Neuronal stem cell (in vitro differentiated cells): ENCODE data around the gene TTC33.

ENCODE experiments used
- DNase-seq: peaks from one replicate; pipeline ENCODE4 v3.0.0-alpha.2; 2013; ENCODE audit warnings: low spot score
- H2AFZ ChIP-seq: one replicate; pipeline ENCODE4 v1.6.1; 2013; ENCODE audit warnings: mild to moderate bottlenecking, low read length, inconsistent platforms
- H2AK5ac ChIP-seq: 2 replicates; pipeline ENCODE4 v1.6.1; 2013; ENCODE audit warnings: low read depth, mild to moderate bottlenecking, inconsistent platforms, low read length, moderate library complexity, mixed read lengths
- H2BK120ac ChIP-seq: 2 replicates; pipeline ENCODE4 v1.6.1; 2013; ENCODE audit warnings: low read depth, mild to moderate bottlenecking, inconsistent platforms, low read length, moderate library complexity, mixed read lengths
- H2BK12ac ChIP-seq: one replicate; pipeline ENCODE4 v1.6.1; 2013; ENCODE audit warnings: low read length, inconsistent platforms
- H2BK15ac ChIP-seq: 2 replicates; pipeline ENCODE4 v1.6.1; 2013; ENCODE audit warnings: mild to moderate bottlenecking, low read length, inconsistent platforms, mixed read lengths
- H2BK5ac ChIP-seq: one replicate; pipeline ENCODE4 v1.6.1; 2013; ENCODE audit warnings: inconsistent platforms, mild to moderate bottlenecking, low read length, moderate library complexity
- H3K14ac ChIP-seq: one replicate; pipeline ENCODE4 v1.6.1; 2013; ENCODE audit warnings: low read length, inconsistent platforms
- H3K18ac ChIP-seq: 2 replicates; pipeline ENCODE4 v1.6.1; 2013; ENCODE audit warnings: low read length, inconsistent platforms
- H3K23ac ChIP-seq: 2 replicates; pipeline ENCODE4 v1.6.1; 2013; ENCODE audit warnings: low read depth, mild to moderate bottlenecking, mixed read lengths, low read length, inconsistent platforms; ENCODE audit not compliant: poor library complexity
- H3K27ac ChIP-seq: replicated peaks from 3 replicates; pipeline ENCODE4 v1.5.1; 2013; ENCODE audit warnings: low read length, inconsistent platforms
- H3K27me3 ChIP-seq, 3 experiments: 2 replicates each; pipeline ENCODE4 v1.6.1; 2013; ENCODE audit warnings: low read length in 3 of 3, mild to moderate bottlenecking in 2 of 3, inconsistent platforms in 1 of 3, low read depth in 1 of 3, mixed read lengths in 1 of 3, moderate library complexity in 1 of 3; ENCODE audit not compliant: control insufficient read depth in 3 of 3, insufficient read depth in 3 of 3
- H3K36me3 ChIP-seq, 2 donors: replicated peaks in 1 of 2; 2 replicates each; pipeline ENCODE4 v1.6.1; 2013; ENCODE audit warnings: low read length in 2 of 2; ENCODE audit not compliant: control insufficient read depth in 2 of 2, insufficient read depth in 2 of 2
- H3K4ac ChIP-seq: 2 replicates; pipeline ENCODE4 v1.6.1; 2013; ENCODE audit warnings: inconsistent platforms, mild to moderate bottlenecking, low read length, moderate library complexity
- H3K4me1 ChIP-seq, 2 donors: 1 replicate in 1 of 2; 2 replicates in 1 of 2; pipeline ENCODE4 v1.6.1; 2013; ENCODE audit warnings: low read length in 2 of 2, low read depth in 1 of 2; ENCODE audit not compliant: control insufficient read depth in 2 of 2, insufficient read depth in 1 of 2
- H3K4me2 ChIP-seq: one replicate; pipeline ENCODE4 v1.6.1; 2013; ENCODE audit warnings: mild to moderate bottlenecking, low read length, inconsistent platforms; ENCODE audit not compliant: insufficient read depth, poor library complexity, severe bottlenecking
- H3K4me3 ChIP-seq, 2 donors: 2 replicates each; pipeline ENCODE4 v1.5.1; 2013; ENCODE audit warnings: low read length in 2 of 2, mild to moderate bottlenecking in 2 of 2, inconsistent platforms in 1 of 2, moderate library complexity in 1 of 2
- H3K79me1 ChIP-seq: one replicate; pipeline ENCODE4 v1.6.1; 2013; ENCODE audit warnings: low read depth, mild to moderate bottlenecking, inconsistent platforms, low read length, moderate library complexity
- H3K9ac ChIP-seq: one replicate; pipeline ENCODE4 v1.6.1; 2013; ENCODE audit warnings: mild to moderate bottlenecking, low read depth, low read length, inconsistent platforms; ENCODE audit not compliant: poor library complexity
- H3K9me3 ChIP-seq, 2 donors: replicated peaks in 1 of 2; 2 replicates each; pipeline versions ENCODE3 to v1.6.1; 2013; ENCODE audit warnings: low read length in 2 of 2, mild to moderate bottlenecking in 2 of 2, inconsistent platforms in 1 of 2, low read depth in 1 of 2, mixed read lengths in 1 of 2, moderate library complexity in 1 of 2; ENCODE audit not compliant: control insufficient read depth in 2 of 2, insufficient read depth in 1 of 2
- H4K8ac ChIP-seq: one replicate; pipeline ENCODE4 v1.6.1; 2013; ENCODE audit warnings: low read depth, mild to moderate bottlenecking, inconsistent platforms, low read length, moderate library complexity
- H4K91ac ChIP-seq: one replicate; pipeline ENCODE4 v1.6.1; 2013; ENCODE audit warnings: low read length, low read depth, mild to moderate bottlenecking, inconsistent platforms; ENCODE audit not compliant: poor library complexity
- WGBS, 2 donors: extraction: QIAGEN DNeasy Blood & Tissue Kit; methylation state at CpG; one replicate each; pipeline ENCODE4 v1.1.7; 2013; ENCODE audit warnings: missing lambda C conversion rate in 2 of 2, mixed read lengths in 1 of 2; ENCODE audit not compliant: insufficient read length in 2 of 2, insufficient replicate concordance in 1 of 2; ENCODE audit errors: extremely low coverage in 2 of 2; 5-methylcytosine and 5-hydroxymethylcytosine counted together

Gene TTC33

GRCh38 chr5:40575411-40575810, 180.3 kb downstream of the TTC33 start:
- Histone ChIP-seq H2BK5ac (no peak overlapping the region), H4K8ac (no peak overlapping the region), H2AFZ (no peak overlapping the region), H2AK5ac (no peak overlapping the region), H3K4ac (no peak overlapping the region), H3K4me1 (no peaks in the 10 kb centered on the region), H2BK12ac (no peak overlapping the region), H3K27me3 (no peaks in the 10 kb centered on the region), H3K9me3 (no peaks in the 10 kb centered on the region), H3K18ac (no peak overlapping the region), H3K14ac (no peak overlapping the region), H3K27ac (no peak overlapping the region), H3K36me3 (no peaks in the 10 kb centered on the region), H3K4me2 (no peak overlapping the region), H2BK15ac (no peak overlapping the region), H3K79me1 (no peaks in the 10 kb centered on the region), H4K91ac (no peak overlapping the region), H3K23ac (no peak overlapping the region), H3K9ac (no peak overlapping the region), H3K4me3 (no peak overlapping the region), H2BK120ac (no peak overlapping the region)
- DNase-seq, result no peak
- no CpG with 5 or more reads among the region's 1 CpG for WGBS, 2 donors

- Histone ChIP-seq H2AK5ac (no peak overlapping the region), H3K14ac (no peak overlapping the region), H3K9me3 (no peaks in the 10 kb centered on the region), H4K8ac (no peak overlapping the region), H3K4ac (no peak overlapping the region), H3K4me3 (no peak overlapping the region), H3K4me1 (peaks cover 0 to 4% of the 10 kb centered on the region in 2 donors), H2BK12ac (no peak overlapping the region), H2BK5ac (no peak overlapping the region), H2BK120ac (no peak overlapping the region), H3K18ac (no peak overlapping the region), H3K79me1 (no peaks in the 10 kb centered on the region), H2AFZ (no peak overlapping the region), H2BK15ac (no peak overlapping the region), H3K27me3 (no peaks in the 10 kb centered on the region), H4K91ac (no peak overlapping the region), H3K4me2 (no peak overlapping the region), H3K27ac (no peak overlapping the region), H3K9ac (no peak overlapping the region), H3K36me3 (no peaks in the 10 kb centered on the region), H3K23ac (no peak overlapping the region)
- no CpG with 5 or more reads among the region's 2 CpGs for WGBS, 2 donors
- DNase-seq, result no peak
Observed at GRCh38 chr5:40572937-40573336, 182.8 kb downstream of the TTC33 start.

- no peak overlapping the region for H4K8ac ChIP-seq
- H3K14ac ChIP-seq, result no peak overlapping the region
- no peak overlapping the region for H2AFZ ChIP-seq
- no peaks in the 10 kb centered on the region for H3K9me3 ChIP-seq
- H3K4me3 ChIP-seq, result no peak overlapping the region
- no peak overlapping the region for H3K9ac ChIP-seq
- no peak overlapping the region for H3K4me2 ChIP-seq
- H2AK5ac ChIP-seq, result no peak overlapping the region
- no peak overlapping the region for H3K4ac ChIP-seq
- H3K79me1 ChIP-seq, result no peaks in the 10 kb centered on the region
- H3K36me3 ChIP-seq, result no peaks in the 10 kb centered on the region
- H3K4me1 ChIP-seq, result peaks cover 0 to 4% of the 10 kb centered on the region in 2 donors
- no peak overlapping the region for H4K91ac ChIP-seq
- no CpG with 5 or more reads among the region's 6 CpGs for WGBS, 2 donors
- H3K27ac ChIP-seq, result no peak overlapping the region
- H3K27me3 ChIP-seq, result no peaks in the 10 kb centered on the region
- H2BK5ac ChIP-seq, result no peak overlapping the region
- DNase-seq, result no peak
- no peak overlapping the region for H3K23ac ChIP-seq
- H2BK12ac ChIP-seq, result no peak overlapping the region
- no peak overlapping the region for H2BK15ac ChIP-seq
- H3K18ac ChIP-seq, result no peak overlapping the region
- no peak overlapping the region for H2BK120ac ChIP-seq
Observed at GRCh38 chr5:40572391-40572790, 183.4 kb downstream of the TTC33 start.

GRCh38 chr5:40571729-40572128, 184.0 kb downstream of the TTC33 start:
- no peak overlapping the region for H4K8ac ChIP-seq
- no peaks in the 10 kb centered on the region for H3K27me3 ChIP-seq
- no peak overlapping the region for H3K4me2 ChIP-seq
- H3K23ac ChIP-seq, result no peak overlapping the region
- H2BK12ac ChIP-seq, result no peak overlapping the region
- no peaks in the 10 kb centered on the region for H3K79me1 ChIP-seq
- no peak overlapping the region for H3K9ac ChIP-seq
- no peak overlapping the region for H2BK120ac ChIP-seq
- H3K9me3 ChIP-seq, result no peaks in the 10 kb centered on the region
- WGBS, 2 donors, result no CpG with 5 or more reads among the region's 2 CpGs
- H3K36me3 ChIP-seq, result no peaks in the 10 kb centered on the region
- H2BK5ac ChIP-seq, result no peak overlapping the region
- H3K4me3 ChIP-seq, result no peak overlapping the region
- no peak overlapping the region for H4K91ac ChIP-seq
- H2BK15ac ChIP-seq, result no peak overlapping the region
- H2AFZ ChIP-seq, result no peak overlapping the region
- no peak overlapping the region for H3K4ac ChIP-seq
- no peak overlapping the region for H3K14ac ChIP-seq
- H3K18ac ChIP-seq, result no peak overlapping the region
- DNase-seq, result no peak
- H2AK5ac ChIP-seq, result no peak overlapping the region
- H3K4me1 ChIP-seq, result peaks cover 4 to 5% of the 10 kb centered on the region in 2 donors
- H3K27ac ChIP-seq, result no peak overlapping the region
